Measurements from ENCODE around the gene DMAC2. TPM values are rescaled to one million over a fixed set of nuclear protein-coding genes. Genes with fewer than 3 reads are reported as not detected.
A peak's percentile ranks its signal among the peaks of the same experiment; 100 is the strongest.

The DMAC2 gene
- polyA plus RNA-seq, 4 donors: 67.8 to 122 (median 90.5) TPM

GRCh38 chr19:41421973-41422372 is 17.7 kb downstream of the DMAC2 start:
- DNase-seq: no peak
- FAIRE-seq: no peak
- Histone ChIP-seq H3K4me1 (ENCODE audit: control insufficient read depth in 3 of 3, insufficient read depth in 2 of 3, low read depth in 1 of 3, low read length in 2 of 3) (peaks cover 2 to 47% (median 5%) of the 10 kb centered on the region in 3 donors), H3K27ac (ENCODE audit: low read depth in 1 of 3, low read length in 2 of 3) (peak overlapping the region; percentile 38 to 52 (median 48)), H3K27me3 (ENCODE audit: control insufficient read depth in 3 of 3, insufficient read depth in 3 of 3, low read length in 3 of 3) (no peaks in the 10 kb centered on the region), H3K4me3 (ENCODE audit: low read depth in 1 of 3, low read length in 3 of 3) (no peak overlapping the region), H3K9me3 (ENCODE audit: control insufficient read depth in 2 of 2, insufficient read depth in 1 of 2, low read depth in 1 of 2, low read length in 1 of 2) (no peaks in the 10 kb centered on the region), H3K36me3 (ENCODE audit: control insufficient read depth in 3 of 3, insufficient read depth in 2 of 3, low read depth in 1 of 3, low read length in 3 of 3) (peaks cover 5 to 87% (median 12%) of the 10 kb centered on the region in 3 donors)
- 91 to 95% (median 95%) methylated on average over 18 to 20 of the region's 20 CpGs for WGBS, 3 donors

- Histone ChIP-seq H3K9me3 (ENCODE audit: control insufficient read depth in 2 of 2, insufficient read depth in 1 of 2, low read depth in 1 of 2, low read length in 1 of 2) (peaks cover 0 to 6% of the 10 kb centered on the region in 2 donors), H3K27me3 (ENCODE audit: control insufficient read depth in 3 of 3, insufficient read depth in 3 of 3, low read length in 3 of 3) (no peaks in the 10 kb centered on the region), H3K27ac (ENCODE audit: low read depth in 1 of 3, low read length in 2 of 3) (peak overlapping the region; percentile 50 to 65 (median 52)), H3K4me3 (ENCODE audit: low read depth in 1 of 3, low read length in 3 of 3) (no peak overlapping the region), H3K4me1 (ENCODE audit: control insufficient read depth in 3 of 3, insufficient read depth in 2 of 3, low read depth in 1 of 3, low read length in 2 of 3) (peaks cover 1 to 45% (median 5%) of the 10 kb centered on the region in 3 donors), H3K36me3 (ENCODE audit: control insufficient read depth in 3 of 3, insufficient read depth in 2 of 3, low read depth in 1 of 3, low read length in 3 of 3) (peaks cover 5 to 91% (median 11%) of the 10 kb centered on the region in 3 donors)
- no peak for FAIRE-seq
- 15 to 63% (median 46%) methylated on average over 6 of the region's 6 CpGs for WGBS, 3 donors
- DNase-seq: peak; percentile 82 to 83
Observed at GRCh38 chr19:41421314-41421713, 18.4 kb downstream of the DMAC2 start.

- no peaks in the 10 kb centered on the region for H3K27me3 ChIP-seq (ENCODE audit: control insufficient read depth in 3 of 3, insufficient read depth in 3 of 3, low read length in 3 of 3)
- H3K27ac ChIP-seq (ENCODE audit: low read depth in 1 of 3, low read length in 2 of 3): peak overlapping the region; percentile 6 to 65 (median 50)
- no peak for DNase-seq
- H3K36me3 ChIP-seq (ENCODE audit: control insufficient read depth in 3 of 3, insufficient read depth in 2 of 3, low read depth in 1 of 3, low read length in 3 of 3): peaks cover 5 to 89% (median 10%) of the 10 kb centered on the region in 3 donors
- no peak for FAIRE-seq
- H3K4me1 ChIP-seq (ENCODE audit: control insufficient read depth in 3 of 3, insufficient read depth in 2 of 3, low read depth in 1 of 3, low read length in 2 of 3): peaks cover 0 to 37% (median 5%) of the 10 kb centered on the region in 3 donors
- 58 to 73% (median 71%) methylated on average over 8 of the region's 8 CpGs for WGBS, 3 donors
- no peak overlapping the region for H3K4me3 ChIP-seq (ENCODE audit: low read depth in 1 of 3, low read length in 3 of 3)
- H3K9me3 ChIP-seq (ENCODE audit: control insufficient read depth in 2 of 2, insufficient read depth in 1 of 2, low read depth in 1 of 2, low read length in 1 of 2): peaks cover 0 to 10% of the 10 kb centered on the region in 2 donors
Observed at GRCh38 chr19:41420101-41420880, 19.4 kb downstream of the DMAC2 start.

GRCh38 chr19:41416194-41416674 is 23.5 kb downstream of the DMAC2 start:
- peak; percentile 95 to 98 for DNase-seq
- Histone ChIP-seq H3K4me3 (ENCODE audit: low read depth in 1 of 3, low read length in 3 of 3) (no peak overlapping the region), H3K27ac (ENCODE audit: low read depth in 1 of 3, low read length in 2 of 3) (peak overlapping the region; percentile 9 to 66 (median 63)), H3K4me1 (ENCODE audit: control insufficient read depth in 3 of 3, insufficient read depth in 2 of 3, low read depth in 1 of 3, low read length in 2 of 3) (peaks cover 0 to 28% (median 5%) of the 10 kb centered on the region in 3 donors), H3K27me3 (ENCODE audit: control insufficient read depth in 3 of 3, insufficient read depth in 3 of 3, low read length in 3 of 3) (no peaks in the 10 kb centered on the region), H3K36me3 (ENCODE audit: control insufficient read depth in 3 of 3, insufficient read depth in 2 of 3, low read depth in 1 of 3, low read length in 3 of 3) (peaks cover 3 to 87% (median 7%) of the 10 kb centered on the region in 3 donors), H3K9me3 (ENCODE audit: control insufficient read depth in 2 of 2, insufficient read depth in 1 of 2, low read depth in 1 of 2, low read length in 1 of 2) (peaks cover 0 to 10% of the 10 kb centered on the region in 2 donors)
- WGBS, 3 donors: 29 to 71% (median 44%) methylated on average over 12 of the region's 12 CpGs
- no peak for FAIRE-seq

GRCh38 chr19:41415154-41415571 is 24.5 kb downstream of the DMAC2 start:
- Histone ChIP-seq H3K27ac (ENCODE audit: low read depth in 1 of 3, low read length in 2 of 3) (peak overlapping the region in 1 of 3 donors; percentile 28), H3K9me3 (ENCODE audit: control insufficient read depth in 2 of 2, insufficient read depth in 1 of 2, low read depth in 1 of 2, low read length in 1 of 2) (peaks cover 0 to 10% of the 10 kb centered on the region in 2 donors), H3K27me3 (ENCODE audit: control insufficient read depth in 3 of 3, insufficient read depth in 3 of 3, low read length in 3 of 3) (no peaks in the 10 kb centered on the region), H3K36me3 (ENCODE audit: control insufficient read depth in 3 of 3, insufficient read depth in 2 of 3, low read depth in 1 of 3, low read length in 3 of 3) (peaks cover 4 to 87% (median 7%) of the 10 kb centered on the region in 3 donors), H3K4me1 (ENCODE audit: control insufficient read depth in 3 of 3, insufficient read depth in 2 of 3, low read depth in 1 of 3, low read length in 2 of 3) (peaks cover 0 to 21% (median 4%) of the 10 kb centered on the region in 3 donors), H3K4me3 (ENCODE audit: low read depth in 1 of 3, low read length in 3 of 3) (no peak overlapping the region)
- no peak for FAIRE-seq
- WGBS, 3 donors: 73 to 89% (median 78%) methylated on average over 9 of the region's 9 CpGs
- DNase-seq: peak in 1 of 2 donors; percentile 38

GRCh38 chr19:41414461-41414860 is 25.3 kb downstream of the DMAC2 start:
- H3K9me3 ChIP-seq (ENCODE audit: control insufficient read depth in 2 of 2, insufficient read depth in 1 of 2, low read depth in 1 of 2, low read length in 1 of 2): peaks cover 0 to 10% of the 10 kb centered on the region in 2 donors
- H3K36me3 ChIP-seq (ENCODE audit: control insufficient read depth in 3 of 3, insufficient read depth in 2 of 3, low read depth in 1 of 3, low read length in 3 of 3): peaks cover 4 to 80% (median 7%) of the 10 kb centered on the region in 3 donors
- H3K27ac ChIP-seq (ENCODE audit: low read depth in 1 of 3, low read length in 2 of 3): no peak overlapping the region
- H3K4me3 ChIP-seq (ENCODE audit: low read depth in 1 of 3, low read length in 3 of 3): no peak overlapping the region
- H3K27me3 ChIP-seq (ENCODE audit: control insufficient read depth in 3 of 3, insufficient read depth in 3 of 3, low read length in 3 of 3): no peaks in the 10 kb centered on the region
- peaks cover 0 to 28% (median 4%) of the 10 kb centered on the region in 3 donors for H3K4me1 ChIP-seq (ENCODE audit: control insufficient read depth in 3 of 3, insufficient read depth in 2 of 3, low read depth in 1 of 3, low read length in 2 of 3)
- DNase-seq (peak in 1 of 2 donors; percentile 56), FAIRE-seq (no peak)
- 42 to 79% (median 55%) methylated on average over 8 to 9 of the region's 9 CpGs for WGBS, 3 donors

- Histone ChIP-seq H3K4me1 (ENCODE audit: control insufficient read depth in 3 of 3, insufficient read depth in 2 of 3, low read depth in 1 of 3, low read length in 2 of 3) (peaks cover 0 to 33% (median 4%) of the 10 kb centered on the region in 3 donors), H3K27me3 (ENCODE audit: control insufficient read depth in 3 of 3, insufficient read depth in 3 of 3, low read length in 3 of 3) (no peaks in the 10 kb centered on the region), H3K9me3 (ENCODE audit: control insufficient read depth in 2 of 2, insufficient read depth in 1 of 2, low read depth in 1 of 2, low read length in 1 of 2) (peaks cover 0 to 10% of the 10 kb centered on the region in 2 donors), H3K27ac (ENCODE audit: low read depth in 1 of 3, low read length in 2 of 3) (no peak overlapping the region), H3K36me3 (ENCODE audit: control insufficient read depth in 3 of 3, insufficient read depth in 2 of 3, low read depth in 1 of 3, low read length in 3 of 3) (peaks cover 4 to 75% (median 6%) of the 10 kb centered on the region in 3 donors), H3K4me3 (ENCODE audit: low read depth in 1 of 3, low read length in 3 of 3) (no peak overlapping the region)
- 93 to 94% (median 93%) methylated on average over 10 of the region's 10 CpGs for WGBS, 3 donors
- DNase-seq (no peak), FAIRE-seq (no peak)
Observed at GRCh38 chr19:41413947-41414346, 25.8 kb downstream of the DMAC2 start.

- H3K36me3 ChIP-seq (ENCODE audit: control insufficient read depth in 3 of 3, insufficient read depth in 2 of 3, low read depth in 1 of 3, low read length in 3 of 3): peaks cover 2 to 69% (median 4%) of the 10 kb centered on the region in 3 donors
- H3K4me3 ChIP-seq (ENCODE audit: low read depth in 1 of 3, low read length in 3 of 3): no peak overlapping the region
- DNase-seq (no peak), FAIRE-seq (no peak)
- peaks cover 0 to 40% (median 4%) of the 10 kb centered on the region in 3 donors for H3K4me1 ChIP-seq (ENCODE audit: control insufficient read depth in 3 of 3, insufficient read depth in 2 of 3, low read depth in 1 of 3, low read length in 2 of 3)
- peaks cover 0 to 10% of the 10 kb centered on the region in 2 donors for H3K9me3 ChIP-seq (ENCODE audit: control insufficient read depth in 2 of 2, insufficient read depth in 1 of 2, low read depth in 1 of 2, low read length in 1 of 2)
- no peaks in the 10 kb centered on the region for H3K27me3 ChIP-seq (ENCODE audit: control insufficient read depth in 3 of 3, insufficient read depth in 3 of 3, low read length in 3 of 3)
- H3K27ac ChIP-seq (ENCODE audit: low read depth in 1 of 3, low read length in 2 of 3): no peak overlapping the region
- WGBS, 3 donors: 92 to 94% (median 93%) methylated on average over 5 of the region's 5 CpGs
Observed at GRCh38 chr19:41412953-41413352, 26.8 kb downstream of the DMAC2 start.
